Activated naive CD4-positive, alpha-beta T cell treated with anti-CD3 and anti-CD28 coated beads, Interleukin-2, amount 50 U/mL, for 16 hours (primary cell): ENCODE measurements around the gene SLC25A21.
"Not testable (repeated sequence)": the region's sequence is repeated elsewhere in the genome, so short reads cannot be mapped to it uniquely, and the experiment has no call there.

Experiments used
- DNase-seq: peaks from one replicate; pipeline ENCODE4 v3.0.0-alpha.2; 2020

SLC25A21 gene

GRCh38 chr14:36750244-36750643 is 422.2 kb downstream of the SLC25A21 start:
- no peak for DNase-seq

GRCh38 chr14:36748610-36749213 is 423.7 kb downstream of the SLC25A21 start:
- DNase-seq: no peak

- no peak for DNase-seq
Measured at GRCh38 chr14:36747411-36748184, 424.8 kb downstream of the SLC25A21 start.

- DNase-seq: no peak
Measured at GRCh38 chr14:36746872-36747271, 425.5 kb downstream of the SLC25A21 start.

GRCh38 chr14:36741858-36742257 is 430.5 kb downstream of the SLC25A21 start:
- no peak for DNase-seq

GRCh38 chr14:36738269-36738668 is 434.1 kb downstream of the SLC25A21 start:
- no peak for DNase-seq

- DNase-seq: no peak
Measured at GRCh38 chr14:36726128-36726527, 446.3 kb downstream of the SLC25A21 start.

- DNase-seq: no peak
Measured at GRCh38 chr14:36724162-36724561, 448.2 kb downstream of the SLC25A21 start.

- no peak for DNase-seq
Measured at GRCh38 chr14:36723530-36723929, 448.9 kb downstream of the SLC25A21 start.

- DNase-seq: no peak
Measured at GRCh38 chr14:36721877-36722276, 450.5 kb downstream of the SLC25A21 start.

GRCh38 chr14:36720657-36721056 is 451.7 kb downstream of the SLC25A21 start:
- DNase-seq: no peak

- DNase-seq: no peak
Measured at GRCh38 chr14:36719823-36720222, 452.6 kb downstream of the SLC25A21 start.

GRCh38 chr14:36718216-36718615 is 454.2 kb downstream of the SLC25A21 start:
- DNase-seq: no peak

GRCh38 chr14:36717363-36717762 is 455.0 kb downstream of the SLC25A21 start:
- no peak for DNase-seq

- DNase-seq: no peak
Measured at GRCh38 chr14:36716614-36717184, 455.7 kb downstream of the SLC25A21 start.

- no peak for DNase-seq
Measured at GRCh38 chr14:36713960-36714703, 458.3 kb downstream of the SLC25A21 start.

GRCh38 chr14:36707570-36707969 is 464.8 kb downstream of the SLC25A21 start:
- no peak for DNase-seq

- DNase-seq: no peak
Measured at GRCh38 chr14:36702474-36702873, 469.9 kb downstream of the SLC25A21 start.

- DNase-seq: no peak
Measured at GRCh38 chr14:36701132-36701531, 471.3 kb downstream of the SLC25A21 start.

- DNase-seq: no peak
Measured at GRCh38 chr14:36700651-36701050, 471.8 kb downstream of the SLC25A21 start.

- DNase-seq: not testable (repeated sequence)
Measured at GRCh38 chr14:36699420-36699819, 473.0 kb downstream of the SLC25A21 start.

- no peak for DNase-seq
Measured at GRCh38 chr14:36690311-36691040, 481.9 kb downstream of the SLC25A21 start.

- no peak for DNase-seq
Measured at GRCh38 chr14:36684946-36685345, 487.5 kb downstream of the SLC25A21 start.
